Esophagus (tissue), 2 donors: Measurements from ENCODE around the gene CYBC1. TPM values are rescaled to one million over a fixed set of nuclear protein-coding genes. Genes with fewer than 3 reads are reported as not detected.
"Not testable (repeated sequence)": the region's sequence is repeated elsewhere in the genome, so short reads cannot be mapped to it uniquely, and the experiment has no call there.

ENCODE experiments used
- H3K27ac ChIP-seq, 2 donors: one replicate each; pipeline ENCODE4 v1.5.1; 2013; ENCODE audit warnings: low read depth in 2 of 2, mild to moderate bottlenecking in 2 of 2, inconsistent platforms in 1 of 2, low read length in 1 of 2, moderate library complexity in 1 of 2
- H3K27me3 ChIP-seq, 2 donors: one replicate each; pipeline ENCODE4 v1.6.1; 2013; ENCODE audit warnings: low read length in 2 of 2, control low read depth in 1 of 2, mild to moderate bottlenecking in 1 of 2; ENCODE audit not compliant: insufficient read depth in 2 of 2, control insufficient read depth in 1 of 2
- H3K36me3 ChIP-seq, 2 donors: one replicate each; pipeline ENCODE4 v1.6.1; 2013; ENCODE audit warnings: low read length in 1 of 2; ENCODE audit not compliant: control insufficient read depth in 2 of 2, insufficient read depth in 2 of 2
- H3K4me1 ChIP-seq, 2 donors: one replicate each; pipeline ENCODE4 v1.6.1; 2013; ENCODE audit warnings: low read length in 1 of 2; ENCODE audit not compliant: control insufficient read depth in 2 of 2, insufficient read depth in 2 of 2
- H3K4me3 ChIP-seq, 2 donors: one replicate each; pipeline ENCODE4 v1.5.1; 2013; ENCODE audit warnings: low read length in 2 of 2, mild to moderate bottlenecking in 2 of 2, low read depth in 1 of 2, moderate library complexity in 1 of 2
- H3K9me3 ChIP-seq, 2 donors: one replicate each; pipeline ENCODE4 v1.6.1; 2013; ENCODE audit warnings: mild to moderate bottlenecking in 2 of 2, low read depth in 1 of 2, low read length in 1 of 2, moderate library complexity in 1 of 2; ENCODE audit not compliant: control insufficient read depth in 2 of 2, insufficient read depth in 1 of 2
- WGBS, 2 donors: extraction: QIAGEN DNeasy Blood & Tissue Kit; methylation state at CpG; one replicate each; pipeline ENCODE4 v1.1.7; 2013; 5-methylcytosine and 5-hydroxymethylcytosine counted together
- polyA plus RNA-seq, 2 donors: library from polyadenylated mRNA; stranded (reverse); fragments of 200-250 nt; gene quantifications; one replicate each; pipeline ENCODE4 v1.2.3, GENCODE V29; 2013
- donor health status: healthy with polysubstance abuse.
- donor health status: Bipolar disorder and iron deficiency.

Gene CYBC1
- polyA plus RNA-seq, 2 donors = 27.5 to 28.1 TPM

DNA sequence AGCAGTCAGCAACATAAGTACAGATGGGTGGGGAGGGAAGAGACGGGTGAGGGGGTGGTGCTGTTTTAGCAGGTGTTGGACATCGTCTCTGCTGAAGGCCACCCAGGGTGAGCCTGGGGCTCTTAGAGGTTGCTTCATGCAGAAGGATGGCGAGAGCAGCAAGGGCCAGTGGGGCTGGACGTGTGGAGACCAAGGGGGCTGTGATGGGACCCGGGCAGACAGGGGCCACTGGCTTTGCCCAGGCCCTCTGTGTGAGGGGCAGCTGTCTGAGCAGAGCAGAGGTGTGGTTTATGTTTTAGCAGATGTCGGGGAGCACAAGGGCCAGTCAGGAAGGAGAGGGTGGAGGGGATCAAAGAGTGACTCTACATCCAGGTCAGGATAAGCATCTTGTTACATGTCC lies 12.8 kb upstream of the CYBC1 start:
- H3K27me3 ChIP-seq = no peaks in the 10 kb centered on the region
- no peak overlapping the region for H3K4me3 ChIP-seq
- H3K9me3 ChIP-seq = no peaks in the 10 kb centered on the region
- no peak overlapping the region for H3K27ac ChIP-seq
- H3K36me3 ChIP-seq = peaks cover 3 to 46% of the 10 kb centered on the region in 2 donors
- H3K4me1 ChIP-seq = peaks cover 0 to 4% of the 10 kb centered on the region in 2 donors
- 82 to 86% methylated on average over 6 of the region's 6 CpGs for WGBS, 2 donors

DNA sequence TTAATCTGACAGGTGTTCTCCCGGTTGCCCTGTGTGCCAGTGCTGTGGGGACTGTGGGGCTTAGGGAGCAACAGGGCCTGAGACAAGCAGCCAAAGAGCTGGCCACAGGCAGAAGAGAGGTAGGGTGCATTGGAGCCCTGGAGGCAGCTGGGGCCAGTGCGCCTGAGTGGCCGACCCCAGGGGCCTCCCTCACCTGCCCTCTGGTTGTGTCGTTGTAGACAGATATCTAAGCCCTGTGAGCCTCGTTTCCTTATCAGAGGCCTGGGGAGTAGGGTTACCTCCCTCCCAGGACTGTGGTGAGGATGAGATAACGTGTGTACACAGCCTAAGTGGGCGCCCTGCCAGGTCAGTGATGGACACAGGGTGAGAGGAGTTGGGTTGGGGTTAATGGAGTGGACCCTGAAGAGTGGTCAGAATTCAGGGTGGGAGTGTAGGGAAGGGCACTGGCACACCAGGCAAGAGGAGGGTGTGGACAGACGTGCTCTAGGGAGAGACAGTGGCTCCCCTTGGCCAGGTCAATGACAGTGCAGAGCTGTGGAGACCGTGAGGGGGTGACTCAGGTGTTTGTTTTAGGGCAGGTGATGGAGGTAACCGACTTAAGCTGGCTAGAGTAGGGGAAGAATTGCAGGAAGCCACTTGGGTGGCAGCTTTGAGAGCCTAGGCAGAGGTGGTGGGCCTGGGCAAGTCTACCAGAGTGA lies 11.4 kb upstream of the CYBC1 start:
- H3K4me1 ChIP-seq = peaks cover 0 to 8% of the 10 kb centered on the region in 2 donors
- no peak overlapping the region for H3K27ac ChIP-seq
- no peak overlapping the region for H3K4me3 ChIP-seq
- no peaks in the 10 kb centered on the region for H3K27me3 ChIP-seq
- H3K36me3 ChIP-seq = peaks cover 3 to 45% of the 10 kb centered on the region in 2 donors
- H3K9me3 ChIP-seq = no peaks in the 10 kb centered on the region
- 68 to 82% methylated on average over 10 of the region's 10 CpGs for WGBS, 2 donors

DNA sequence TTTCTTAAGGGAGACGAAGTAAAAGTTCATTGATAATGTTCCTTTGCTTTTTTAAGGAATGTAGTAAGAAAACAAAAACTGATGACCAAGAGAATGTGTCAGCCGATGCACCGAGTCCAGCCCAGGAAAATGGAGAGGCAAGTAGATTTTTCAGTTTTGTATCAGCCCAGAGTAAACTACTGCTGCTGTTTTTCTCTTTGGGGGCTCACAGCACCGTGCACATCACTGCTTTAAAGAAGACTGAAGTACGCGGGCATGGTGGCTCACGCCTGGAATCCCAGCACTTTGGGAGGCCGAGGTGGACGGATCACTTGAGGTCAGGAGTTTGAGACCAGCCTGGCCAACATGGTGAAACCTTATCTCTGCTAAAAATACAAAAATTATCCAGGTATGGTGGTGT lies 9.4 kb upstream of the CYBC1 start:
- not testable (repeated sequence) for H3K4me3 ChIP-seq

DNA sequence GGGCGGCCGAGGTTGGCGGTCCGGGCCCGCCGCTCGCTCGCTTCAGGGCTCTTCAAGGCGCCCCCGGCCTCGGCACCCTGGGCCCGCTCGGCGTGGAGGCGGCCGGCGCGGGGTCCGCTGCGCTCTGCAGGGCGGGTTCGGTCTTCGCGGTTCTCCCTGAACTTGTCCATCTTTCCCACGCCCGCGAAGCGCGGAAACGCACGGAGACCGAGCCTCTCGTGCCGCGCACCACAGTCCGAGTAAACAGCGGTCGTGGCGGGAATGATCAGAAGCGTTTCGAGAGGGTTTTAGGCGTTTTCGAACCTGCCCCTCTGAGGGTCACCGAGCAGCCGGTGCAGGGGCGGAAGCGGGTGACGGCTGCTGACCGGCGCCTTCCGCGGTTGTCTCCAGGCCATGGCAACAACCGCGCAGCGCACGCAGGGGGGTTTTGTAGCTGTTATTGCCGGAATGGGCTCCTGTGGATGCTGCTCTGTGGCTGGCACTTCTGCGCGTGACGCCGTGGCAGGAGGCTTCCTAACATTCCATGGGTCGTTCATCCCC lies 8.4 kb upstream of the CYBC1 start:
- Histone ChIP-seq H3K4me1 (peaks cover 0 to 8% of the 10 kb centered on the region in 2 donors), H3K36me3 (peaks cover 3 to 24% of the 10 kb centered on the region in 2 donors), H3K4me3 (peak overlapping the region; percentile 76 to 92), H3K27me3 (no peaks in the 10 kb centered on the region), H3K9me3 (no peaks in the 10 kb centered on the region), H3K27ac (peak overlapping the region; percentile 88)
- 0% methylated on average over 59 to 62 of the region's 62 CpGs for WGBS, 2 donors

More for the DNA sequence above, 9.4 kb upstream of the CYBC1 start:
- not testable (repeated sequence) for H3K9me3 ChIP-seq, H3K27ac ChIP-seq, H3K4me1 ChIP-seq, H3K27me3 ChIP-seq
- WGBS, 2 donors = 90 to 96% methylated on average over 9 of the region's 9 CpGs
- peaks cover 3 to 34% of the 10 kb centered on the region in 2 donors for H3K36me3 ChIP-seq

DNA sequence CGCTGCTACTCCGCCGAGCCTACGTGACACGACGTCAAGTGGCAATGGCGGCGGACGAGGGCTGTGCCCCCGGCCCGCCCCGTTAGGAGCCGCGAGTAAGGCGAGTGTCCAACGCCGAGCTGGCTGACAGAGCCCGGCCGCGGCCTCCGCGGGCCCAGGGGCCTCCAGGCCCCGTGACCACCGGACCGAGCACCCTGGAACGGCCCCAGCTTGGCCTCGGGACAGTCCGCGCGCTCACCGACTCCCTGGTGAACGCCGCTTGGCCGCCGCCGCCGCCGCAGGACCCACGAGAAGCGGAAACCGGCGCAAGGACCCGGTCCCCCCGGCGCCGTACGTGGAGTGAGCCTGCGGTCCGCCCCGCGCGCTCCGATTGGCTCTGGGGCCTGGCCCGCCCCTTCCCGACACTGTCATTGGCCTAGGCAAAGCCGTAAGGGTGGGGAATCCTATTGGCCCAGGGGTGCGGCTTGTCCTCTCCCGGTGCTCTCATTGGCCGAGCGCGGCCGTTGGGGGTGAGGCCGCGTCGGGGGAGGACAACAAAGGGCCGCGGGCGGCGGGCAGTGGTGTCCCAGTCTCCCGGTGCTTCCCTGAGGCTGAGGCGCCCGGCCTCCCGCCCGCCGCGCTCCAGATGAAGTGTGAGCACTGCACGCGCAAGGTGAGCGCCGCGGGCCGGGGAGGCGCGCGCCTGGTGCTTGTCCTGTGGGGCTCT lies 7.8 kb upstream of the CYBC1 start, which contains the start of gene NARF:
NARF (plus strand) TSS at position 563 of the 706 bp plus-strand sequence; CDS start at position 626, 63 bp downstream.
- Histone ChIP-seq H3K4me3 (peak within 1 kb of the TSS; percentile 76 to 92), H3K9me3 (no peaks in the 10 kb centered on the region), H3K36me3 (peaks cover under 1 to 19% of the 10 kb centered on the region in 2 donors), H3K27me3 (no peaks in the 10 kb centered on the region), H3K4me1 (peaks cover 0 to 8% of the 10 kb centered on the region in 2 donors), H3K27ac (peak within 1 kb of the TSS; percentile 100)
- 1% methylated on average over 53 to 85 of the region's 85 CpGs for WGBS, 2 donors

DNA sequence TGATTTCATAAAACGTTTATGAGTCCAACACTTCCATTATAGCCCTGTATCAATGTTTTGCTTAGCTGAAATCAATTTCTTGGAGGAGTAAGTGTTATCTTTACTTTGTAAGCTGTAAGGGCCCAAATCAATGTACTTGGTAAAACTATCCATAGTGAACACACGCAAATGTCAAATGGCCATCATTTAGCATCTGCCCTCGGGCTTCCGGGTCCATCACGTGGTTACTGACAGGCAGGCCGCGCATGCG lies 7.3 kb upstream of the CYBC1 start:
- Histone ChIP-seq H3K9me3 (no peaks in the 10 kb centered on the region), H3K4me3 (peak overlapping the region; percentile 67 to 83), H3K4me1 (peaks cover 0 to 8% of the 10 kb centered on the region in 2 donors), H3K27me3 (no peaks in the 10 kb centered on the region), H3K36me3 (peaks cover 0 to 17% of the 10 kb centered on the region in 2 donors), H3K27ac (peak overlapping the region; percentile 100)
- WGBS, 2 donors = 0% methylated on average over 8 of the region's 8 CpGs

DNA sequence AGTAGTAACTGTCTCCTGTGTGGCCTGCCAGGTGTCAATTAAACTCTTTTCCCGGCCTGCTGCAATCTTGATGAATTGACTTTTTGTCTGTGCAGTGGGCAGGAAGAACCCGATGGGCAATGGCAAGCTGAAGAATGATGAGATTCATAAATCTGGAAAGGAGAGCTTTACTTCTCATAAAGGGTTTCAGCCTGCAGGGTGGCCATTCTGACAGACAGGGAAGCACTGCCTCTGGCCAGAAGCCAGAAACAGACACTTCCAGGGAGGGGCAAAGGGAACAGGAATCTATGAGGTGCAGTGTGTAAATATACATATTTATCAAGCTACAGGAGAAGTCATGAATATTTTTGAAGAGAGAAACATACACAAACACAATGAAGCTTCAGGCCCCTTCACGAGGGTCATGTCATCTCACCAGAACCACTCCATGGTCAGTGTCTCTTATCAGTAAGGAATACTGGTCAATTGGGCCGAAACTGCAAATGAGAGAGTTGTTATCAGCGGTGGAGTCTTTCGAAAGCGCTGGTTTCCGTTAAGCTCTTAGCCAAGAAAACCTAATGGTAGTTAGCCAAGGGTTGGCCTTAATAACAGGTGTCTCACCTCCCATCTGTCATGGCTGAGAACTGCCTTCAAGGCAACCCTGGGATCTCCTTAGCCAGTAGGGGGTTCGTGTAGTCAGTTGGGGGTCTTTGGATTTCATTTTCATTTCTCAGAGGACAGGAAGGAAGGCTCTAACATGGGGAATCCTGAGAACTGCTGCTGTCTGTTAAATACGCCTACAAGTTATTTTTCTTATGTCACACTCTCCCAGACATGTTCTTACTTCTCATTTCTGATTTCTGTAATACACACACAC lies 6.7 kb upstream of the CYBC1 start:
- Histone ChIP-seq H3K4me1 (peaks cover 0 to 8% of the 10 kb centered on the region in 2 donors), H3K27me3 (no peaks in the 10 kb centered on the region), H3K36me3 (peaks cover 0 to 11% of the 10 kb centered on the region in 2 donors), H3K4me3 (peak overlapping the region in 1 of 2 donors; percentile 67), H3K27ac (peak overlapping the region; percentile 94 to 100), H3K9me3 (no peaks in the 10 kb centered on the region)
- WGBS, 2 donors = 49 to 67% methylated on average over 10 of the region's 10 CpGs

DNA sequence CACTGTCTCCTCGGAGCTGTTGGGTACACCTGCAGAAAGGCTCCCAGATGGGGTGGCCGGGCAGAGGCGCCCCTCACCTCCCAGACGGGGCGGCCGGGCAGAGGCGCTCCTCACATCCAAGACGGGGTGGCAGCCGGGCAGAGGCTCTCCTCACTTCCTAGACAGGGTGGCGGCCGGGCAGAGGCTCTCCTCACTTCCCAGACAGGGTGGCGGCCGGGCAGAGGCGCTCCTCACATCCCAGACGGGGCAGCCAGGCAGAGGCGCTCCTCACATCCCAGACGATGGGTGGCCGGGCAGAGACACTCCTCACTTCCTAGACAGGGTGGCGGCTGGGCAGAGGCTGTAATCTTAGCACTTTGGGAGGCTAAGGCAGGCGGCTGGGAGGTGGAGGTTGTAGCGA lies 3.2 kb upstream of the CYBC1 start:
- H3K27me3 ChIP-seq, H3K9me3 ChIP-seq, H3K36me3 ChIP-seq, H3K4me3 ChIP-seq, H3K27ac ChIP-seq: not testable (repeated sequence)
- H3K4me1 ChIP-seq = peaks cover 4 to 13% of the 10 kb centered on the region in 2 donors
- 94 to 96% methylated on average over 21 of the region's 21 CpGs for WGBS, 2 donors

DNA sequence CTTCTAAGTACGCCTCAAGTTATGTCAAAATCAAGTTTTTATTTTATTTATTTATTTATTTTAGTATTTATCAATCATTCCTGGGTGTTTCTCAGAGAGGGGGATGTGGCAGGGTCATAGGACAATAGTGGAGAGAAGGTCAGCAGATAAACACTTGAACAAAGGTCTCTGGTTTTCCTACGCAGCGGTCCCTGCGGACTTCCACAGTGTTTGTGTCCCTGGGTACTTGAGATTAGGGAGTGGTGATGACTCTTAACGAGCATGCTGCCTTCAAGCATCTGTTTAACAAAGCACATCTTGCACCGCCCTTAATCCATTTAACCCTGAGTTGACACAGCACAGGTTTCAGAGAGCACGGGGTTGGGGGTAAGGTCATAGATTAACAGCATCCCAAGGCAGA lies 2.6 kb upstream of the CYBC1 start:
- not testable (repeated sequence) for H3K9me3 ChIP-seq, H3K36me3 ChIP-seq, H3K4me3 ChIP-seq, H3K27me3 ChIP-seq, H3K27ac ChIP-seq
- 77 to 84% methylated on average over 7 of the region's 7 CpGs for WGBS, 2 donors
- peaks cover 4 to 13% of the 10 kb centered on the region in 2 donors for H3K4me1 ChIP-seq
